Caco-2 (cell line): ENCODE results near the gene BIK. TPM values are rescaled to one million over a fixed set of nuclear protein-coding genes. Genes with fewer than 3 reads are reported as not detected.

Source experiments
- BruUV-seq: library from RNA; stranded (reverse); fragments of 400-500 nt; replicated peaks from 2 replicates; lab custom pipeline; 2021; lab: Mats Ljungman, UMichigan
- CTCF ChIA-PET: fragments of 300-600 bp; sonication (Branson Sonifier 250); formaldehyde crosslinking; loops from one replicate; lab custom pipeline; 2022; ENCODE audit warnings: antibody characterized with exemption; lab: Charles Lee
- POLR2A ChIA-PET: fragments of 300-600 bp; sonication (Branson Sonifier 250); formaldehyde crosslinking; loops from one replicate; lab custom pipeline; 2022; ENCODE audit warnings: antibody characterized with exemption; lab: Charles Lee
- DNase-seq, 2 experiments: peaks; one replicate each; pipeline versions ENCODE4 v3.0.0 to v3.0.0-alpha.2; 2020 to 2022
- H3K27me3 ChIP-seq: replicated peaks from 2 replicates; pipeline ENCODE4 v1.6.0; 2011; ENCODE audit warnings: low read length; ENCODE audit not compliant: control insufficient read depth, insufficient read depth
- H3K36me3 ChIP-seq: 2 replicates; pipeline ENCODE4 v1.5.1; 2011; ENCODE audit warnings: low read length; ENCODE audit not compliant: control insufficient read depth, insufficient read depth
- H3K4me1 ChIP-seq: fragments of 250-450 bp; sonication (Bioruptor Pico); 2 replicates; pipeline ENCODE4 v1.5.1; 2020; ENCODE audit warnings: mild to moderate bottlenecking
- H3K4me3 ChIP-seq: 2 replicates; pipeline ENCODE4 v1.5.1; 2011; ENCODE audit warnings: low read depth, mild to moderate bottlenecking, control low read depth, low read length
- H3K9me3 ChIP-seq: fragments of 250-450 bp; sonication (Bioruptor Pico); 2 replicates; pipeline ENCODE4 v1.5.1; 2020; ENCODE audit warnings: mild to moderate bottlenecking, moderate library complexity
- H3K27ac Mint-ChIP-seq: one replicate; pipeline ENCODE4 v1.8.0; 2022; ENCODE audit warnings: mixed read lengths; ENCODE audit not compliant: unreplicated experiment
- H3K27me3 Mint-ChIP-seq: one replicate; pipeline ENCODE4 v1.8.0; 2022; ENCODE audit warnings: mixed read lengths; ENCODE audit not compliant: insufficient read depth, unreplicated experiment
- H3K36me3 Mint-ChIP-seq: one replicate; pipeline ENCODE4 v1.8.0; 2022; ENCODE audit warnings: mild to moderate bottlenecking, mixed read lengths; ENCODE audit not compliant: insufficient read depth, unreplicated experiment
- H3K4me1 Mint-ChIP-seq: one replicate; pipeline ENCODE4 v1.8.0; 2022; ENCODE audit warnings: low read depth, mixed read lengths; ENCODE audit not compliant: unreplicated experiment
- H3K4me3 Mint-ChIP-seq: one replicate; pipeline ENCODE4 v1.8.0; 2022; ENCODE audit warnings: mild to moderate bottlenecking, moderate library complexity, mixed read lengths; ENCODE audit not compliant: unreplicated experiment
- H3K9me3 Mint-ChIP-seq: one replicate; pipeline ENCODE4 v1.8.0; 2022; ENCODE audit warnings: mixed read lengths; ENCODE audit not compliant: unreplicated experiment
- CTCF ChIP-seq, 2 experiments: fragments of 200-600 bp in 1 of 2; IDR thresholded peaks; 1 replicate in 1 of 2; 2 replicates in 1 of 2; pipeline versions ENCODE4 v1.5.1 to v1.8.0; 2011 to 2022; ENCODE audit warnings: antibody characterized with exemption in 1 of 2, control low read depth in 1 of 2, inconsistent platforms in 1 of 2, low read depth in 1 of 2, low read length in 1 of 2, mild to moderate bottlenecking in 1 of 2, moderate library complexity in 1 of 2; ENCODE audit not compliant: insufficient read depth in 1 of 2, severe bottlenecking in 1 of 2, unreplicated experiment in 1 of 2
- intact Hi-C: fragments of 100-400 bp; cut with micrococcal nuclease; formaldehyde crosslinking; loops from one replicate; pipeline ENCODE4 v1.10.0; 2022; ENCODE audit not compliant: unreplicated experiment
- total RNA-seq: library from RNA; stranded (reverse); gene quantifications from 2 replicates; pipeline ENCODE4 v1.2.3, GENCODE V29; 2022

Gene BIK
- total RNA-seq, 1 experiment from 2014 or later = 13.3 TPM

- intact Hi-C loops = no loop called here
- Histone ChIP-seq H3K36me3 (no peaks in the 10 kb centered on the region), H3K4me1 (peaks cover 50% of the 10 kb centered on the region), H3K27me3 (no peaks in the 10 kb centered on the region), H3K4me3 (no peak overlapping the region), H3K9me3 (no peaks in the 10 kb centered on the region)
- ChIA-PET CTCF (no interaction called here), POLR2A (no interaction called here)
- Mint-ChIP-seq H3K36me3 (peaks cover 65% of the 10 kb centered on the region), H3K27me3 (no peaks in the 10 kb centered on the region), H3K9me3 (no peaks in the 10 kb centered on the region), H3K4me3 (peak overlapping the region; percentile 30), H3K27ac (peak overlapping the region; percentile 50), H3K4me1 (peaks cover 29% of the 10 kb centered on the region)
- DNase-seq = peak; percentile 63 to 73
- TF ChIP-seq CTCF (IDR thresholded peaks at IDR 0.05; ENCODE audit: insufficient read depth in 1 of 2, low read depth in 1 of 2, low read length in 1 of 2, severe bottlenecking in 1 of 2, unreplicated experiment in 1 of 2) = no peak
- BruUV-seq = no TSS peak
These were observed 18.4 kb downstream of the BIK start for GRCh38 chr22:43128928-43129424.

- H3K9me3 Mint-ChIP-seq = no peaks in the 10 kb centered on the region
- TF ChIP-seq CTCF (IDR thresholded peaks at IDR 0.05; ENCODE audit: insufficient read depth in 1 of 2, low read depth in 1 of 2, low read length in 1 of 2, severe bottlenecking in 1 of 2, unreplicated experiment in 1 of 2) = no peak
- peaks cover 66% of the 10 kb centered on the region for H3K36me3 Mint-ChIP-seq
- ChIA-PET CTCF (no interaction called here), POLR2A (no interaction called here)
- Histone ChIP-seq H3K4me3 (no peak overlapping the region), H3K27me3 (no peaks in the 10 kb centered on the region), H3K4me1 (peaks cover 50% of the 10 kb centered on the region), H3K36me3 (0 out of 2 replicates have a peak, but pooled peaks cover 1% of the 10 kb centered on the region), H3K9me3 (no peaks in the 10 kb centered on the region)
- no peak for DNase-seq
- no peaks in the 10 kb centered on the region for H3K27me3 Mint-ChIP-seq
- no TSS peak for BruUV-seq
- H3K4me3 Mint-ChIP-seq = no peak overlapping the region
- peaks cover 29% of the 10 kb centered on the region for H3K4me1 Mint-ChIP-seq
- intact Hi-C loops = no loop called here
- peak overlapping the region; percentile 50 for H3K27ac Mint-ChIP-seq
These were observed 19.2 kb downstream of the BIK start for GRCh38 chr22:43129426-43130425.

- TF ChIP-seq CTCF (IDR thresholded peaks at IDR 0.05; ENCODE audit: insufficient read depth in 1 of 2, low read depth in 1 of 2, low read length in 1 of 2, severe bottlenecking in 1 of 2, unreplicated experiment in 1 of 2) = no peak
- no peak overlapping the region for H3K4me3 Mint-ChIP-seq
- Histone ChIP-seq H3K9me3 (no peaks in the 10 kb centered on the region), H3K4me1 (peaks cover 29% of the 10 kb centered on the region), H3K4me3 (no peak overlapping the region), H3K27me3 (no peaks in the 10 kb centered on the region), H3K36me3 (peaks cover 1% of the 10 kb centered on the region; the same call in 1 of the 2 replicates)
- DNase-seq = no peak
- CTCF ChIA-PET = no interaction called here
- H3K27me3 Mint-ChIP-seq = no peaks in the 10 kb centered on the region
- POLR2A ChIA-PET = no interaction called here
- no peaks in the 10 kb centered on the region for H3K9me3 Mint-ChIP-seq
- intact Hi-C loops = no loop called here
- no peak overlapping the region for H3K27ac Mint-ChIP-seq
- BruUV-seq = no TSS peak
- H3K4me1 Mint-ChIP-seq = peaks cover 18% of the 10 kb centered on the region
- peaks cover 73% of the 10 kb centered on the region for H3K36me3 Mint-ChIP-seq
These were observed 21.4 kb downstream of the BIK start for GRCh38 chr22:43131773-43132501.
